GM21723 (cell line): Measurements from ENCODE around the gene SERPINB10.
"Not testable (repeated sequence)": the region's sequence is repeated elsewhere in the genome, so short reads cannot be mapped to it uniquely, and the experiment has no call there.

ENCODE experiments used
- ATAC-seq: cut with Tn5 transposase; IDR thresholded peaks from one replicate; pipeline ENCODE4 v1.9.1; 2021; ENCODE audit warnings: mild to moderate bottlenecking, moderate library complexity; ENCODE audit not compliant: unreplicated experiment

Gene SERPINB10

GRCh38 chr18:63890237-63890949 is 17.4 kb upstream of the SERPINB10 start:
- no peak for ATAC-seq

- ATAC-seq = no peak
Measured at GRCh38 chr18:63890950-63891304, 16.8 kb upstream of the SERPINB10 start.

GRCh38 chr18:63892566-63892965 is 15.2 kb upstream of the SERPINB10 start:
- no peak for ATAC-seq

- ATAC-seq = no peak
Measured at GRCh38 chr18:63894106-63894772, 13.5 kb upstream of the SERPINB10 start.

- ATAC-seq = no peak
Measured at GRCh38 chr18:63895190-63895589, 12.6 kb upstream of the SERPINB10 start.

GRCh38 chr18:63897072-63897471 is 10.7 kb upstream of the SERPINB10 start:
- no peak for ATAC-seq

- ATAC-seq = no peak
Measured at GRCh38 chr18:63899206-63899605, 8.6 kb upstream of the SERPINB10 start.

- no peak for ATAC-seq
Measured at GRCh38 chr18:63903851-63904570, 3.7 kb upstream of the SERPINB10 start.

GRCh38 chr18:63904694-63905093 is 3.1 kb upstream of the SERPINB10 start:
- ATAC-seq = no peak

GRCh38 chr18:63905361-63905760 is 2.4 kb upstream of the SERPINB10 start:
- ATAC-seq = no peak

GRCh38 chr18:63906056-63906455 is 1.7 kb upstream of the SERPINB10 start:
- no peak for ATAC-seq

GRCh38 chr18:63908858-63909257 is 1.1 kb downstream of the SERPINB10 start:
- ATAC-seq = no peak

GRCh38 chr18:63909870-63910269 is 2.1 kb downstream of the SERPINB10 start:
- peak; percentile 73 for ATAC-seq

GRCh38 chr18:63917817-63918216 is 10.1 kb downstream of the SERPINB10 start:
- ATAC-seq = no peak

GRCh38 chr18:63922049-63922448 is 14.3 kb downstream of the SERPINB10 start:
- ATAC-seq = no peak

GRCh38 chr18:63924551-63924950 is 16.8 kb downstream of the SERPINB10 start:
- ATAC-seq = no peak

GRCh38 chr18:63928331-63928730 is 20.6 kb downstream of the SERPINB10 start:
- ATAC-seq = no peak

- ATAC-seq = not testable (repeated sequence)
Measured at GRCh38 chr18:63929369-63929768, 21.6 kb downstream of the SERPINB10 start.

- no peak for ATAC-seq
Measured at GRCh38 chr18:63930773-63931354, 23.1 kb downstream of the SERPINB10 start.

- peak; percentile 97 for ATAC-seq
Measured at GRCh38 chr18:63936156-63936931, 28.6 kb downstream of the SERPINB10 start.

GRCh38 chr18:63936932-63937393 is 29.2 kb downstream of the SERPINB10 start:
- peak; percentile 46 for ATAC-seq
